ENCODE data around the gene SIRT6.

DNA sequence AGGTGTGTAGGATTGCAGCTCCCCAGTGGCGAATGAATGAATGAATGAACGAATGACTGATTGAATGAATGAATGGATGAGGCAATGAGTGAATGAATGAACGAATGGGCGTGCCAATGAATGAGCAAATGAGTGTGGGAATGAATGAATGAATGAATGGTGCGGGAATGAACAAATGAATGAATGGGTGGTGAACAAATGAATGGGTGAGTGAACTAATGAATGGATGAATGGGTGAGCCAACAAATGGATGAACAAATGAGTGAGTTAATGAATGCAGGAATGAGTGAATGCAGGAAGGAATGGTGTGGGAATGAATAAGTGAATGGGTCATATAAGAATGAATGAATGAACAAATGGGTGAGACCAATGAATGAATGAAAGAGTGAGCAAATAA is 14.9 kb upstream of the SIRT6 start:
- no peak for TF ChIP-seq EP300 (IDR thresholded peaks at IDR 0.05; ENCODE audit: low read depth)
- TF ChIP-seq, protein P1, sequence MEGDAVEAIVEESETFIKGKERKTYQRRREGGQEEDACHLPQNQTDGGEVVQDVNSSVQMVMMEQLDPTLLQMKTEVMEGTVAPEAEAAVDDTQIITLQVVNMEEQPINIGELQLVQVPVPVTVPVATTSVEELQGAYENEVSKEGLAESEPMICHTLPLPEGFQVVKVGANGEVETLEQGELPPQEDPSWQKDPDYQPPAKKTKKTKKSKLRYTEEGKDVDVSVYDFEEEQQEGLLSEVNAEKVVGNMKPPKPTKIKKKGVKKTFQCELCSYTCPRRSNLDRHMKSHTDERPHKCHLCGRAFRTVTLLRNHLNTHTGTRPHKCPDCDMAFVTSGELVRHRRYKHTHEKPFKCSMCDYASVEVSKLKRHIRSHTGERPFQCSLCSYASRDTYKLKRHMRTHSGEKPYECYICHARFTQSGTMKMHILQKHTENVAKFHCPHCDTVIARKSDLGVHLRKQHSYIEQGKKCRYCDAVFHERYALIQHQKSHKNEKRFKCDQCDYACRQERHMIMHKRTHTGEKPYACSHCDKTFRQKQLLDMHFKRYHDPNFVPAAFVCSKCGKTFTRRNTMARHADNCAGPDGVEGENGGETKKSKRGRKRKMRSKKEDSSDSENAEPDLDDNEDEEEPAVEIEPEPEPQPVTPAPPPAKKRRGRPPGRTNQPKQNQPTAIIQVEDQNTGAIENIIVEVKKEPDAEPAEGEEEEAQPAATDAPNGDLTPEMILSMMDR (IDR thresholded peaks at IDR 0.05): no peak

All from transverse colon (tissue), 3 donors.